MM.1S (cell line): Measurements from ENCODE around the gene CHRNG.

Experiments
- DNase-seq: peaks from one replicate; pipeline ENCODE4 v3.0.0-alpha.2; 2015
- H2AFZ ChIP-seq: fragments of 300-600 bp; sonication (generic); 2 replicates; pipeline ENCODE4 v1.6.0; 2016; ENCODE audit warnings: antibody characterized with exemption, low read length
- H3F3A ChIP-seq: fragments of 300-600 bp; sonication (generic); 2 replicates; pipeline ENCODE4 v1.6.1; 2016; ENCODE audit warnings: mild to moderate bottlenecking, antibody characterized with exemption, low read length, moderate library complexity, mixed read lengths; ENCODE audit not compliant: insufficient read depth
- H3K27ac ChIP-seq: fragments of 300-600 bp; sonication (generic); 2 replicates; pipeline ENCODE4 v1.5.1; 2016; ENCODE audit warnings: mild to moderate bottlenecking, low read length
- H3K27me3 ChIP-seq: fragments of 300-600 bp; sonication (generic); replicated peaks from 2 replicates; pipeline ENCODE4 v1.6.0; 2016; ENCODE audit warnings: low read length; ENCODE audit not compliant: insufficient read depth
- H3K36me3 ChIP-seq: fragments of 300-600 bp; sonication (generic); replicated peaks from 2 replicates; pipeline ENCODE4 v1.6.1; 2016; ENCODE audit warnings: mild to moderate bottlenecking, low read length, mixed read lengths; ENCODE audit not compliant: insufficient read depth
- H3K4me1 ChIP-seq: fragments of 300-600 bp; sonication (generic); 2 replicates; pipeline ENCODE4 v1.6.1; 2016; ENCODE audit warnings: low read length, mixed read lengths
- H3K4me2 ChIP-seq: fragments of 300-600 bp; sonication (generic); 2 replicates; pipeline ENCODE4 v1.6.0; 2016; ENCODE audit warnings: low read depth, low read length
- H3K4me3 ChIP-seq: fragments of 300-600 bp; sonication (generic); 2 replicates; pipeline ENCODE4 v1.5.1; 2016; ENCODE audit warnings: low read length, mixed read lengths
- H3K79me2 ChIP-seq: fragments of 300-600 bp; sonication (generic); 2 replicates; pipeline ENCODE4 v1.6.1; 2016; ENCODE audit warnings: mixed run types, low read length, mixed read lengths
- H3K9ac ChIP-seq: fragments of 300-600 bp; sonication (generic); 2 replicates; pipeline ENCODE4 v1.6.1; 2016; ENCODE audit warnings: low read length, mixed read lengths
- H3K9me2 ChIP-seq: fragments of 300-600 bp; sonication (generic); replicated peaks from 2 replicates; pipeline ENCODE4 v1.6.1; 2016; ENCODE audit warnings: mild to moderate bottlenecking, low read length, mixed read lengths; ENCODE audit not compliant: insufficient read depth
- H3K9me3 ChIP-seq: fragments of 300-600 bp; sonication (generic); replicated peaks from 2 replicates; pipeline ENCODE4 v1.6.1; 2016; ENCODE audit warnings: mild to moderate bottlenecking, low read length, mixed read lengths; ENCODE audit not compliant: insufficient read depth
- H4K20me1 ChIP-seq: fragments of 300-600 bp; sonication (generic); 2 replicates; pipeline ENCODE4 v1.6.1; 2016; ENCODE audit warnings: mild to moderate bottlenecking, low read length, moderate library complexity, mixed read lengths; ENCODE audit not compliant: insufficient read depth
- CTCF ChIP-seq: fragments of 300-600 bp; sonication (generic); IDR thresholded peaks from 2 replicates; pipeline ENCODE4 v1.5.1; 2016; ENCODE audit warnings: antibody characterized with exemption, low read length, mixed read lengths
- EZH2 ChIP-seq: fragments of 300-600 bp; sonication (generic); optimal IDR thresholded peaks from 2 replicates; pipeline ENCODE3; 2017; ENCODE audit warnings: low read depth, mild to moderate bottlenecking, antibody characterized with exemption, low read length, mixed read lengths
- EZH2phosphoT487 ChIP-seq: fragments of 300-600 bp; sonication (generic); IDR thresholded peaks from 2 replicates; pipeline ENCODE4 v1.6.1; 2018; ENCODE audit warnings: antibody characterized with exemption, low read length

Gene CHRNG

GRCh38 chr2:232492236-232492848, 47.1 kb upstream of the CHRNG start:
- Histone ChIP-seq H2AFZ (no peak overlapping the region), H3K79me2 (no peaks in the 10 kb centered on the region), H3K9me3 (no peaks in the 10 kb centered on the region), H3K27ac (no peak overlapping the region), H3K4me2 (no peak overlapping the region), H3K9me2 (no peaks in the 10 kb centered on the region), H3K27me3 (peaks cover 9% of the 10 kb centered on the region), H4K20me1 (no peaks in the 10 kb centered on the region), H3F3A (no peaks in the 10 kb centered on the region), H3K4me1 (no peaks in the 10 kb centered on the region), H3K4me3 (no peak overlapping the region), H3K9ac (no peak overlapping the region), H3K36me3 (no peaks in the 10 kb centered on the region)
- TF ChIP-seq EZH2 (no peak), CTCF (no peak), EZH2phosphoT487 (no peak)
- DNase-seq: no peak

GRCh38 chr2:232492963-232493700, 46.4 kb upstream of the CHRNG start:
- H3K4me2 ChIP-seq: no peak overlapping the region
- no peak for TF ChIP-seq CTCF
- no peak for TF ChIP-seq EZH2
- no peak for TF ChIP-seq EZH2phosphoT487
- no peak overlapping the region for H3K9ac ChIP-seq
- no peaks in the 10 kb centered on the region for H3K79me2 ChIP-seq
- no peak for DNase-seq
- H3K36me3 ChIP-seq: no peaks in the 10 kb centered on the region
- no peaks in the 10 kb centered on the region for H3K9me3 ChIP-seq
- H2AFZ ChIP-seq: no peak overlapping the region
- H4K20me1 ChIP-seq: no peaks in the 10 kb centered on the region
- H3K9me2 ChIP-seq: no peaks in the 10 kb centered on the region
- no peaks in the 10 kb centered on the region for H3K4me1 ChIP-seq
- H3F3A ChIP-seq: no peaks in the 10 kb centered on the region
- H3K27me3 ChIP-seq: peaks cover 9% of the 10 kb centered on the region
- H3K4me3 ChIP-seq: no peak overlapping the region
- no peak overlapping the region for H3K27ac ChIP-seq

- Histone ChIP-seq H2AFZ (no peak overlapping the region), H3K79me2 (no peaks in the 10 kb centered on the region), H3K27me3 (peaks cover 3% of the 10 kb centered on the region; the same call in 1 of the 2 replicates), H3K4me1 (no peaks in the 10 kb centered on the region), H3K36me3 (no peaks in the 10 kb centered on the region), H3K4me3 (no peak overlapping the region), H3K9ac (no peak overlapping the region), H3K27ac (no peak overlapping the region), H3K4me2 (no peak overlapping the region), H3F3A (no peaks in the 10 kb centered on the region), H3K9me3 (no peaks in the 10 kb centered on the region), H4K20me1 (no peaks in the 10 kb centered on the region), H3K9me2 (no peaks in the 10 kb centered on the region)
- no peak for DNase-seq
- TF ChIP-seq EZH2 (no peak), EZH2phosphoT487 (no peak), CTCF (no peak)
These were observed 45.6 kb upstream of the CHRNG start for GRCh38 chr2:232493701-232494474.
